OCI-LY7 (cell line): Measurements from ENCODE around the gene VCX3B. TPM values are rescaled to one million over a fixed set of nuclear protein-coding genes. Genes with fewer than 3 reads are reported as not detected.

ENCODE experiments used
- BruUV-seq: library from RNA; stranded (reverse); fragments of 400-500 nt; replicated peaks from 2 replicates; lab custom pipeline; 2021; lab: Mats Ljungman, UMichigan
- CTCF ChIA-PET: fragments of 300-600 bp; sonication (Branson Sonifier 250); formaldehyde crosslinking; loops from one replicate; lab custom pipeline; 2022; ENCODE audit warnings: antibody characterized with exemption; ENCODE audit not compliant: unreplicated experiment; lab: Charles Lee
- POLR2A ChIA-PET: fragments of 300-600 bp; sonication (Branson Sonifier 250); formaldehyde crosslinking; loops from one replicate; lab custom pipeline; 2022; ENCODE audit warnings: antibody characterized with exemption; lab: Charles Lee
- DNase-seq: peaks from one replicate; pipeline ENCODE4 v3.0.0-alpha.2; 2015; ENCODE audit warnings: low spot score
- H2AFZ ChIP-seq: fragments of 200-600 bp; sonication (generic), shearing (Covaris generic); 2 replicates; pipeline ENCODE4 v1.6.1; 2014; ENCODE audit warnings: mild to moderate bottlenecking, antibody characterized with exemption, low read length, moderate library complexity
- H3K27ac ChIP-seq: fragments of 200-600 bp; sonication (generic); 2 replicates; pipeline ENCODE4 v1.5.1; 2014; ENCODE audit warnings: mixed run types, low read depth, mild to moderate bottlenecking, moderate library complexity, low read length, inconsistent platforms; ENCODE audit not compliant: poor library complexity, severe bottlenecking
- H3K36me3 ChIP-seq: fragments of 200-600 bp; sonication (generic); 2 replicates; pipeline ENCODE4 v1.6.1; 2014; ENCODE audit warnings: mild to moderate bottlenecking, antibody characterized with exemption, low read length, moderate library complexity, mixed read lengths; ENCODE audit not compliant: insufficient read depth
- H3K4me1 ChIP-seq: fragments of 200-600 bp; sonication (generic); 2 replicates; pipeline ENCODE4 v1.5.1; 2014; ENCODE audit warnings: mild to moderate bottlenecking, low read length; ENCODE audit not compliant: insufficient read depth, poor library complexity, severe bottlenecking
- H3K4me2 ChIP-seq: fragments of 200-600 bp; sonication (generic); 2 replicates; pipeline ENCODE4 v1.6.1; 2014; ENCODE audit warnings: mild to moderate bottlenecking, low read length
- H3K4me3 ChIP-seq: fragments of 200-600 bp; sonication (generic); 2 replicates; pipeline ENCODE4 v1.5.1; 2014; ENCODE audit warnings: mild to moderate bottlenecking, low read depth, low read length; ENCODE audit not compliant: poor library complexity, severe bottlenecking
- H3K79me2 ChIP-seq: fragments of 200-600 bp; sonication (generic); 2 replicates; pipeline ENCODE4 v1.6.1; 2016; ENCODE audit warnings: low read depth, mild to moderate bottlenecking, low read length, moderate library complexity, mixed read lengths; ENCODE audit not compliant: insufficient read depth
- H3K9me2 ChIP-seq: fragments of 200-600 bp; sonication (generic); 2 replicates; pipeline ENCODE4 v1.6.1; 2016; ENCODE audit warnings: mild to moderate bottlenecking, low read length, mixed read lengths; ENCODE audit not compliant: insufficient read depth
- H3K9me3 ChIP-seq: fragments of 200-600 bp; sonication (generic); 2 replicates; pipeline ENCODE4 v1.6.1; 2014; ENCODE audit warnings: mild to moderate bottlenecking, mixed run types, low read length, mixed read lengths
- H4K20me1 ChIP-seq: fragments of 200-600 bp; sonication (generic); 2 replicates; pipeline ENCODE4 v1.6.1; 2014; ENCODE audit warnings: mild to moderate bottlenecking, antibody characterized with exemption, low read length, moderate library complexity, mixed read lengths; ENCODE audit not compliant: insufficient read depth
- CTCF ChIP-seq: fragments of 200-600 bp; sonication (generic); conservative IDR thresholded peaks from 2 replicates; pipeline ENCODE4 v1.5.1; 2014; ENCODE audit warnings: mild to moderate bottlenecking, antibody characterized with exemption, low read length, moderate library complexity, mixed read lengths
- EZH2phosphoT487 ChIP-seq: fragments of 200-600 bp; sonication (generic); IDR thresholded peaks from 2 replicates; pipeline ENCODE4 v1.6.1; 2018; ENCODE audit warnings: low read depth, borderline replicate concordance, mild to moderate bottlenecking, mixed run types, antibody characterized with exemption, low read length, moderate library complexity, mixed read lengths
- intact Hi-C: fragments of 100-400 bp; cut with micrococcal nuclease; formaldehyde crosslinking; loops from one replicate; pipeline ENCODE4 v1.10.0; 2022; ENCODE audit not compliant: unreplicated experiment
- total RNA-seq, 2 experiments: library from RNA; depleted of rRNA in 1 of 2; stranded (reverse); fragments of >200 nt in 1 of 2; shearing (Covaris generic) in 1 of 2; gene quantifications; 2 replicates each; pipeline ENCODE4 v1.2.3, GENCODE V29; 2014 to 2022

The VCX3B gene
- total RNA-seq, 2 experiments from 2014 or later, result 1.3 TPM; not detected in 1

- Histone ChIP-seq H3K9me3 (no peaks in the 10 kb centered on the region), H3K4me1 (no peaks in the 10 kb centered on the region), H3K4me2 (no peak overlapping the region), H3K36me3 (no peaks in the 10 kb centered on the region), H3K27ac (no peak overlapping the region), H4K20me1 (no peaks in the 10 kb centered on the region), H2AFZ (no peak overlapping the region), H3K4me3 (no peak overlapping the region), H3K79me2 (no peaks in the 10 kb centered on the region), H3K9me2 (no peaks in the 10 kb centered on the region)
- DNase-seq, result no peak
- BruUV-seq, result no TSS peak
- ChIA-PET CTCF (no interaction called here), POLR2A (no interaction called here)
- TF ChIP-seq EZH2phosphoT487, result no peak
- no peak for TF ChIP-seq CTCF
- intact Hi-C loops, result no loop called here
Observed at GRCh38 chrX:8429692-8430249, 34.9 kb upstream of the VCX3B start.

GRCh38 chrX:8430444-8430843, 34.2 kb upstream of the VCX3B start:
- TF ChIP-seq CTCF (no peak), EZH2phosphoT487 (no peak)
- intact Hi-C loops, result no loop called here
- Histone ChIP-seq H2AFZ (no peak overlapping the region), H3K4me2 (no peak overlapping the region), H3K79me2 (no peaks in the 10 kb centered on the region), H4K20me1 (no peaks in the 10 kb centered on the region), H3K36me3 (no peaks in the 10 kb centered on the region), H3K4me3 (no peak overlapping the region), H3K9me3 (no peaks in the 10 kb centered on the region), H3K4me1 (no peaks in the 10 kb centered on the region), H3K27ac (no peak overlapping the region), H3K9me2 (no peaks in the 10 kb centered on the region)
- ChIA-PET POLR2A (no interaction called here), CTCF (no interaction called here)
- BruUV-seq, result no TSS peak
- DNase-seq, result no peak

DNA sequence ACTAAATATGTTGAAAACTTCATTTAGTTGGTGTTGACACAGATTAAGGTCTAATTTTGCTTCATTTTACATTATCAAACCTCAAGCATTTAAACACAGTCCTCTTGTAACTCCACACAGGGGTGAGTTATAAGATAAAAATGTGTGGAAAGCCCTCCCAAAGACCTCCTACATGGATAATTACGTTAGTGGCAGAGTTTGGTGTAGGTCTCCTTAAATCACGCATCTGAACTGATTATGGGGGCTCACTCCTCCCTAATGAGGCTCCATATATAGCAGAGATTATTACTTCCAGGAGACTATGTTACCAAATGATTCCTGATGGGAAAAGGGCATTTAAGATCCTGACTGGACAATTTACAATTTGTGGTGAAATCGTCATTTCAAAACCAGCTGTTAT, 32.2 kb upstream of the VCX3B start:
- Histone ChIP-seq H3K9me2 (no peaks in the 10 kb centered on the region), H3K4me1 (no peaks in the 10 kb centered on the region), H2AFZ (no peak overlapping the region), H3K36me3 (no peaks in the 10 kb centered on the region), H4K20me1 (no peaks in the 10 kb centered on the region), H3K79me2 (no peaks in the 10 kb centered on the region), H3K27ac (no peak overlapping the region), H3K4me3 (no peak overlapping the region), H3K9me3 (no peaks in the 10 kb centered on the region), H3K4me2 (no peak overlapping the region)
- BruUV-seq, result no TSS peak
- ChIA-PET CTCF (interaction anchor here (0.5 kb wide), 1 partner anchor 691 kb away, joined by 3 read pairs; no protein-coding TSS in a partner anchor), POLR2A (no interaction called here)
- no peak for DNase-seq
- intact Hi-C loops, result no loop called here
- TF ChIP-seq EZH2phosphoT487 (no peak), CTCF (no peak)
